Natural killer cell (primary cell): ENCODE measurements around the gene FAM228B. TPM values are rescaled to one million over a fixed set of nuclear protein-coding genes. Genes with fewer than 3 reads are reported as not detected.

Experiments used
- ATAC-seq, 3 donors: fragments of 150-1000 bp in 2 of 3; fragments of 200-7000 bp in 1 of 3; cut with Tn5 transposase; 1 replicate in 1 of 3; 2 replicates in 2 of 3; pipeline ENCODE4 v1.10.0; 2021; ENCODE audit warnings: mild to moderate bottlenecking in 2 of 3, moderate library complexity in 2 of 3
- DNase-seq, 2 donors: peaks; one replicate each; pipeline versions ENCODE4 v3.0.0 to v3.0.0-alpha.2; 2013 to 2021; ENCODE audit warnings: mixed read lengths in 1 of 2
- H3K27ac ChIP-seq: one replicate; pipeline ENCODE4 v1.5.1; 2013; ENCODE audit warnings: mild to moderate bottlenecking, low read length
- H3K27me3 ChIP-seq: one replicate; pipeline ENCODE4 v1.6.1; 2013; ENCODE audit warnings: low read length; ENCODE audit not compliant: control insufficient read depth, insufficient read depth
- H3K36me3 ChIP-seq: one replicate; pipeline ENCODE4 v1.6.1; 2013; ENCODE audit warnings: low read length; ENCODE audit not compliant: control insufficient read depth, insufficient read depth
- H3K4me1 ChIP-seq: one replicate; pipeline ENCODE4 v1.6.1; 2013; ENCODE audit warnings: low read length; ENCODE audit not compliant: control insufficient read depth, insufficient read depth
- H3K4me3 ChIP-seq: one replicate; pipeline ENCODE4 v1.5.1; 2013; ENCODE audit warnings: low read length
- H3K9me3 ChIP-seq: one replicate; pipeline ENCODE4 v1.6.1; 2013; ENCODE audit warnings: low read length; ENCODE audit not compliant: control insufficient read depth, insufficient read depth
- H3K27ac Mint-ChIP-seq, 2 donors: one replicate each; pipeline ENCODE4 v1.8.0; 2022; ENCODE audit warnings: mild to moderate bottlenecking in 2 of 2, mixed read lengths in 2 of 2, moderate library complexity in 1 of 2
- H3K27me3 Mint-ChIP-seq, 2 donors: one replicate each; pipeline ENCODE4 v1.8.0; 2022; ENCODE audit warnings: low read depth in 2 of 2, mixed read lengths in 2 of 2
- H3K36me3 Mint-ChIP-seq: one replicate; pipeline ENCODE4 v1.8.0; 2022; ENCODE audit warnings: mixed read lengths
- H3K4me1 Mint-ChIP-seq, 2 donors: one replicate each; pipeline ENCODE4 v1.8.0; 2022; ENCODE audit warnings: mixed read lengths in 2 of 2
- H3K4me3 Mint-ChIP-seq: one replicate; pipeline ENCODE4 v1.8.0; 2022; ENCODE audit warnings: mild to moderate bottlenecking, moderate library complexity, mixed read lengths
- H3K9me3 Mint-ChIP-seq, 2 donors: one replicate each; pipeline ENCODE4 v1.8.0; 2022; ENCODE audit warnings: mixed read lengths in 2 of 2
- WGBS: methylation state at CpG from one replicate; pipeline ENCODE4 v1.1.7; 2013; ENCODE audit warnings: missing lambda C conversion rate; ENCODE audit not compliant: insufficient coverage; 5-methylcytosine and 5-hydroxymethylcytosine counted together
- intact Hi-C: fragments of 100-400 bp; cut with micrococcal nuclease; formaldehyde crosslinking; loops from one replicate; pipeline ENCODE4 v1.14.2; 2022
- total RNA-seq, 4 donors: library from RNA; stranded (reverse); fragments of 120-200 nt in 1 of 4; gene quantifications; one replicate each; pipeline versions ENCODE4 v1.2.3 to v1.2.4, GENCODE V29; 2013 to 2022
- TF ChIP-seq, protein P1 (sequence below): fragments of 200-600 bp; IDR thresholded peaks from one replicate; pipeline ENCODE4 v1.8.0; 2022; ENCODE audit warnings: antibody characterized with exemption

Gene FAM228B
- total RNA-seq, result 10 to 100 TPM; 31.4 to 35.9 (median 31.5) TPM
- total RNA-seq (2013), result 46.7 TPM

DNA sequence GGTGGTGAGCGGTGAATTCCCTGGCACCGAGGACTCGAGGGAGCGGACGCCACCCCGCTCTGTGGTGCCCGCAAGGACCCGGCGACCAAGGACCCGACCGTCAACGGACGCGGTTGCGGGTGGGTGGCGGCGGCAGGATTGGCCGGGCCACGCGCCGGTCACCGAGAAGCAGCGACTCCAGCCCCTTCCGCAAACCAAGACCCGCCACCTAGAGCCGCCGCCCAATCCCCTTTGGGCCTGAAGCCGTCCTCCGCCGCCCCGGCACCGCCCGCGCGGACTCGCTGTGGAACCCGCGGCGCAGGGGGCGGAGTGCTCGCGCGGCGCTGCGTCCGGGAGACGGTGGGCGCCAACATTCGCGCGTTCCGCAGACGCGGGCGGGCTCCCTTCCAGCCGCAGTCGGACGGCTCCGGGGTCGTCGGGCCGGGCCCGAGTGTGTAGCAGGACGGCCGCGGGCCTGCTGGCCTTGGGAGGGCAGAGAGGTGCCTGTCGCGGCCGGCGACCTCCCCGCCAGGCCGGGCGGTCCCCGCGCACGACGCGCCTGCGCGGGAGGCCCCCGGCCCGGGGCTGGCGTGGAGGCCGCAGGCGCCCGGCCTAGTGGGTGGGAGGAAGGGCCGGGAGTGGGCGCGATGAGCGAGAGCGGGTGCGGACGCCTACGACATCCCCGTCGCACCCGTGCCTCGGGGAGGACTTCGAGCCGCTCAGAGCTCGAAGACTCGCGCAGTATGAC is at the start of gene FAM228B, which contains the start of gene PFN4:
FAM228B (plus strand) TSS at position 275 of the 727 bp plus-strand sequence. CDS start 893 bp downstream, outside the sequence.
PFN4 (minus strand) TSS at position 140 of the 727 bp plus-strand sequence. CDS start 799 bp downstream, outside the sequence.
- WGBS, result under 1% methylated on average over 103 of the region's 103 CpGs

GRCh38 chr2:24073816-24074215 is 49.5 kb upstream of the FAM228B start:
- intact Hi-C loops, result no loop called here
- peak overlapping the region in 1 of 2 donors; percentile 55 for H3K27ac Mint-ChIP-seq

More for the DNA sequence above, at the start of gene FAM228B, which contains the start of gene PFN4:
- H3K27ac ChIP-seq, result peak within 1 kb of the TSS; percentile 81
- H3K4me3 Mint-ChIP-seq, result peak within 1 kb of the TSS; percentile 95
- H3K27me3 Mint-ChIP-seq, result no peaks in the 10 kb centered on the region
- DNase-seq, result peak; percentile 62 to 67
- TF ChIP-seq, protein P1, sequence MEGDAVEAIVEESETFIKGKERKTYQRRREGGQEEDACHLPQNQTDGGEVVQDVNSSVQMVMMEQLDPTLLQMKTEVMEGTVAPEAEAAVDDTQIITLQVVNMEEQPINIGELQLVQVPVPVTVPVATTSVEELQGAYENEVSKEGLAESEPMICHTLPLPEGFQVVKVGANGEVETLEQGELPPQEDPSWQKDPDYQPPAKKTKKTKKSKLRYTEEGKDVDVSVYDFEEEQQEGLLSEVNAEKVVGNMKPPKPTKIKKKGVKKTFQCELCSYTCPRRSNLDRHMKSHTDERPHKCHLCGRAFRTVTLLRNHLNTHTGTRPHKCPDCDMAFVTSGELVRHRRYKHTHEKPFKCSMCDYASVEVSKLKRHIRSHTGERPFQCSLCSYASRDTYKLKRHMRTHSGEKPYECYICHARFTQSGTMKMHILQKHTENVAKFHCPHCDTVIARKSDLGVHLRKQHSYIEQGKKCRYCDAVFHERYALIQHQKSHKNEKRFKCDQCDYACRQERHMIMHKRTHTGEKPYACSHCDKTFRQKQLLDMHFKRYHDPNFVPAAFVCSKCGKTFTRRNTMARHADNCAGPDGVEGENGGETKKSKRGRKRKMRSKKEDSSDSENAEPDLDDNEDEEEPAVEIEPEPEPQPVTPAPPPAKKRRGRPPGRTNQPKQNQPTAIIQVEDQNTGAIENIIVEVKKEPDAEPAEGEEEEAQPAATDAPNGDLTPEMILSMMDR, result no peak
- H3K36me3 ChIP-seq, result no peaks in the 10 kb centered on the region
- H3K9me3 Mint-ChIP-seq, result no peaks in the 10 kb centered on the region
- no peaks in the 10 kb centered on the region for H3K9me3 ChIP-seq
- peaks cover 11% of the 10 kb centered on the region for H3K4me1 ChIP-seq
- intact Hi-C loops, result no loop called here
- ATAC-seq, result peak; percentile 89 to 95 (median 91)
- no peaks in the 10 kb centered on the region for H3K36me3 Mint-ChIP-seq
- peak within 1 kb of the TSS; percentile 83 to 86 for H3K27ac Mint-ChIP-seq
- peak within 1 kb of the TSS; percentile 65 for H3K4me3 ChIP-seq
- H3K4me1 Mint-ChIP-seq, result peaks cover 15 to 27% of the 10 kb centered on the region in 2 donors
- H3K27me3 ChIP-seq, result no peaks in the 10 kb centered on the region

GRCh38 chr2:24075259-24075658 is 48.0 kb upstream of the FAM228B start:
- Histone ChIP-seq H3K36me3 (peaks cover 20% of the 10 kb centered on the region), H3K27me3 (no peaks in the 10 kb centered on the region), H3K4me3 (peak overlapping the region; percentile 94), H3K4me1 (peaks cover 17% of the 10 kb centered on the region), H3K27ac (peak overlapping the region; percentile 89), H3K9me3 (no peaks in the 10 kb centered on the region)
- 76% methylated on average over 4 of the region's 5 CpGs for WGBS
- TF ChIP-seq, protein P1, result no peak
- ATAC-seq (no peak), DNase-seq (no peak)
- H3K4me1 Mint-ChIP-seq, result peaks cover 12 to 32% of the 10 kb centered on the region in 2 donors
- H3K4me3 Mint-ChIP-seq, result peak overlapping the region; percentile 94
- H3K27ac Mint-ChIP-seq, result peak overlapping the region; percentile 94 to 98
- no peaks in the 10 kb centered on the region for H3K9me3 Mint-ChIP-seq
- no peaks in the 10 kb centered on the region for H3K36me3 Mint-ChIP-seq
- H3K27me3 Mint-ChIP-seq, result no peaks in the 10 kb centered on the region
- intact Hi-C loops, result no loop called here

More at GRCh38 chr2:24073816-24074215, 49.5 kb upstream of the FAM228B start:
- TF ChIP-seq, protein P1, result no peak
- H3K36me3 ChIP-seq, result peaks cover 29% of the 10 kb centered on the region
- no peaks in the 10 kb centered on the region for H3K36me3 Mint-ChIP-seq
- 74% methylated on average over 3 of the region's 6 CpGs for WGBS
- ATAC-seq (no peak), DNase-seq (no peak)
- peak overlapping the region; percentile 18 for H3K4me3 Mint-ChIP-seq
- H3K4me3 ChIP-seq, result no peak overlapping the region
- H3K27ac ChIP-seq, result no peak overlapping the region
- no peaks in the 10 kb centered on the region for H3K27me3 ChIP-seq
- H3K9me3 Mint-ChIP-seq, result no peaks in the 10 kb centered on the region
- H3K4me1 Mint-ChIP-seq, result peaks cover 12 to 41% of the 10 kb centered on the region in 2 donors
- H3K27me3 Mint-ChIP-seq, result no peaks in the 10 kb centered on the region
- H3K9me3 ChIP-seq, result no peaks in the 10 kb centered on the region
- peaks cover 17% of the 10 kb centered on the region for H3K4me1 ChIP-seq
